RWPE1 (cell line): ENCODE measurements around the gene CEP170B.

ENCODE experiments used
- CTCF ChIA-PET: fragments of 350-600 bp; sonication (Branson Sonifier 250); formaldehyde crosslinking; extraction: SDS; loops from one replicate; lab custom pipeline; 2021; lab: Yijun Ruan, JAX
- POLR2A ChIA-PET: fragments of 400-600 bp; formaldehyde crosslinking; extraction: SDS; loops from one replicate; lab custom pipeline; 2020; ENCODE audit warnings: antibody characterized with exemption; ENCODE audit not compliant: low non-redundant PET; lab: Yijun Ruan, JAX
- DNase-seq: peaks from one replicate; pipeline ENCODE4 v3.0.0; 2012; ENCODE audit warnings: low spot score
- H3K27ac ChIP-seq: fragments of 450-650 bp; 2 replicates; pipeline ENCODE4 v1.5.1; 2017
- TF ChIP-seq, protein P1 (sequence below): fragments of 450-650 bp; conservative IDR thresholded peaks from 2 replicates; pipeline ENCODE4 v1.5.1; 2017; ENCODE audit warnings: low read depth, mild to moderate bottlenecking

Gene CEP170B

DNA sequence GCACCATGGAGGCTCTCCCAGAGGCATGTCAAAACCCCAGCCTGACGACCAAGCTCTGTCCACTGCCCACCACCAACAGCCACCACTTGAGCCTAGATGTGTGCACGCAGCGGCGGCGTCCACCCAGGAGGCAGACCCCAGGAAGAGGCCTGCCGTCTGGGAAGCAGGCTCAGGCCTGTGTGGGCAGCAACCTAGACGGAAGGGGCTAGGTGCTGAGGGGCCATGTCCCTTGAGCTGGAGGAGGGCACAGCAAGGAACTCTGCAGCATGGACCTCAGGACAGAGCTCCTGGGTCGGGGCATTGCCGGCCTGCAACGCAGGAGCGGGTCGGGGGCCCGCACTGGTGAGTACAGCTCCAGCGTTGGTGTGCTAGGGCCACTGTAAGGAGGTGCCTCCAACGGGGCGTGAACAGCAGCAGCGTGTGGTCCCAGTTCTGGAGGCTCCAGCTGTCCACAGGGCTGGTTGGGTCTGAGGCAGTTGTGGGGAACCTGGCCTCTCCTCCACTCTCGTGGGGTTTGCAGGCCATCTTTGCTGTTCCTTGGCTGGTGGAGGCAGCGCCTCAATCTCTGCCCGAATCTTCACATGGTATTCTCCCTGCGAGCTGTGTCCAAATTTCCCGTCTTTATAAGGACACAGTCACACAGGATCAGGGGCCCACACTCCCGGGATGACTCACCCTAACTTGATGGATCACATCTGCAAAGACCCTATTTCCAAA is 43.7 kb upstream of the CEP170B start:
- no peak for DNase-seq
- ChIA-PET POLR2A (no interaction called here), CTCF (interaction anchor here (0.5 to 3.2 kb wide), 7 partner anchors 19 to 659 kb away, joined by 3 to 28 read pairs (median 3); no protein-coding TSS in a partner anchor)
- peak overlapping the region; percentile 60 for H3K27ac ChIP-seq
- TF ChIP-seq, protein P1, sequence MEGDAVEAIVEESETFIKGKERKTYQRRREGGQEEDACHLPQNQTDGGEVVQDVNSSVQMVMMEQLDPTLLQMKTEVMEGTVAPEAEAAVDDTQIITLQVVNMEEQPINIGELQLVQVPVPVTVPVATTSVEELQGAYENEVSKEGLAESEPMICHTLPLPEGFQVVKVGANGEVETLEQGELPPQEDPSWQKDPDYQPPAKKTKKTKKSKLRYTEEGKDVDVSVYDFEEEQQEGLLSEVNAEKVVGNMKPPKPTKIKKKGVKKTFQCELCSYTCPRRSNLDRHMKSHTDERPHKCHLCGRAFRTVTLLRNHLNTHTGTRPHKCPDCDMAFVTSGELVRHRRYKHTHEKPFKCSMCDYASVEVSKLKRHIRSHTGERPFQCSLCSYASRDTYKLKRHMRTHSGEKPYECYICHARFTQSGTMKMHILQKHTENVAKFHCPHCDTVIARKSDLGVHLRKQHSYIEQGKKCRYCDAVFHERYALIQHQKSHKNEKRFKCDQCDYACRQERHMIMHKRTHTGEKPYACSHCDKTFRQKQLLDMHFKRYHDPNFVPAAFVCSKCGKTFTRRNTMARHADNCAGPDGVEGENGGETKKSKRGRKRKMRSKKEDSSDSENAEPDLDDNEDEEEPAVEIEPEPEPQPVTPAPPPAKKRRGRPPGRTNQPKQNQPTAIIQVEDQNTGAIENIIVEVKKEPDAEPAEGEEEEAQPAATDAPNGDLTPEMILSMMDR, result no peak

DNA sequence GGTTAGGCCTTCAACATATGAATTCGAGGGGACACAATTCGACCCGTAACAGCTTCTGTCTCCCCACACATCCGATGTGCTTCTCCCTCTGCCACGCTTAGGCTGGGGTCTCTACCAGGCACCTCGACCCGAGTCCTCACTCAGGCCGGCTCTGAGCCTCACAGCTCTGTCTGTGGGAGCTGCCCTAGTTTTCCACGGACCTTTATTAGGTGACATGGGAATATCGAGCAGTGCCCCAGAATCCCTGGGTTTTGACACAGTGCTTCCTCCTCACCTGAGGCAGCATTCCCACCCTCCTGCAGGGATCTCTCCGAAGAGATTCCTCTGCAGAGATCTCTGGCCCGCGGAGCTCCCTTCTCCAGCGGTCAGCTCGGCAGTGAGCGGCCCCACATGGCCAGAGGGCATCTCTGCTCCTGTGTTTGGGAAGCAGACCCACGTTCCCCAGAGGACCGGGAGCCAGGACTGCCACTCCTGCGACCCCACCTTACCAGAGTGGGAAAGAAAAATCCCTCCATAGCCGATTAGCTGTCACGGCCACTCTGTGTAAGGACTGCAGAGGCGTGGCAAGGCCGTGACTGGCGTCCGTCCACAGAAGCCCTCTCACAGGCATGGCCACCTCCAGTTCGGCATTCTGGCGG is 43.0 kb upstream of the CEP170B start:
- ChIA-PET CTCF (interaction anchor here (1.2 to 3.2 kb wide), 2 partner anchors 34 to 53 kb away, joined by 3 to 28 read pairs; no protein-coding TSS in a partner anchor), POLR2A (no interaction called here)
- no peak for DNase-seq
- peak overlapping the region; percentile 60; the same call in 1 of the 2 replicates for H3K27ac ChIP-seq
- TF ChIP-seq, protein P1, result no peak

DNA sequence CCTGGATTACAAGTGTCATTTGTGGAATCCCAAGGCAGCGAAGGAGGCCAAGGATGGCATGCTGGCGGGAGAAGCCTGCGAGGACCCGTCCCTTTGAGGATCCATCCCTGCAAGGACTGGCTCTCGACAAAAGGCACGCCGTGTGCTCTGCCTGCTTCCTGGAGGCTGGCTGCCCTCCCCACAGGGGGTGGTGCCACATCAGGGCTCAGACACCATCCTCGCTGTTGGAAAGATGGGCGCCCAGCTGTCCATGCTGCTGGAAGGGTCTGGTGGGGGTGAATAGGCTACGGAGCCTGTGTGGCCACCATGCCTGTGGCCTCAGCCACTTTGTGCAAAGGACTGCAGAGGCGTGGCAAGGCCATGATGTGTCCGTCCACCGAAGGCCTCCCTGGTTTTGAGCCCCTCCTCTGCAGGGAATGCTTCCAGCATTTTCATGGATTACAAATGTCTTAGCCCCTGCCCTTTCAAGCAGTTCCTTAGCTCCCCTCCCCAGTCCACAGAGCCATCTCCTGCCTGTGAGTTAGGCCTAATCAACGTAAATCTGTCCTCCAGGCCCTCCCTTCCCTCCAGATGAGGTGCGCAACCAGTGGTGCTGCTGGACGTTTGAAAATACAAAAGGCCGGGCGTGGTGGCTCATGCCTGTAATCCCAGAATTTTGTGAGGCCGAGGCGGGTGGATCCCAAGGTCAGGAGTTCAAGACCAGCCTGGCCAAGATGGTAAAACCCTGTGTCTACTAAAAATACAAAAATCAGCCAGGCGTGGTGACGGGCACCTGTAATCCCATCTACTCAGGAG is 42.0 kb upstream of the CEP170B start:
- CTCF ChIA-PET, result interaction anchor here (3.2 kb wide), 1 partner anchor 54 kb away, joined by 28 read pairs; no protein-coding TSS in a partner anchor
- no peak overlapping the region for H3K27ac ChIP-seq
- no peak for DNase-seq
- POLR2A ChIA-PET, result no interaction called here
- TF ChIP-seq, protein P1, result no peak

DNA sequence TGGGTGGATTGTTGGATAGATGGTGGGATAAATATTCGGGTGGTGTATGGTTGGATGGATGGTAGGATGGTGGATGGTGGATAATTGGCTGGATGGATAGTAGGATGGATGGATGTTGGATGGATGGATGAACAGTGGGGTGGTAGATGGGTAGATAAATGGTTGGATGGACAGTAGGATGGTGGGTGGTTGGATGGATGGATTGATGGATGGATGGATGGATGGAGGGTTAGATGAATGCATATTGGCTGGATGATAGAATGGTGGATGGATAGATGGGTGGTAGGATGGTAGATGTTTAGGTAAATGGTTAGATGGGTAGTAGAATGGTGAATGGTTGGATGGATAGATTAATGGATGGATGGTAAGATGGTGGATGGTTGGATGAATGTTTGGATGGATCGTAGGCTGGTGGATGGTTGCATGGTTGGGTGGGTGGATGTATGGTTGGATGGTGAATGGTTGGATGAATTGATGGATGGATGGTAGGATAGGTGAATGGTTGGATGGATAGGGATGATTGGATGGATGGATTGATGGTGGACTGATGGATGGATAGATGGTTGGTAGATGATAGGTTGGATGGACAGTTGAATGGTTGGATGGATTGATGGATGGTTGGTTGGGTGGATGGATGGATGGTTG is 40.6 kb upstream of the CEP170B start:
- no peak for DNase-seq
- TF ChIP-seq, protein P1, result no peak
- CTCF ChIA-PET, result interaction anchor here (2.0 kb wide), 1 partner anchor 56 kb away, joined by 25 read pairs; no protein-coding TSS in a partner anchor
- H3K27ac ChIP-seq, result no peak overlapping the region
- POLR2A ChIA-PET, result no interaction called here

DNA sequence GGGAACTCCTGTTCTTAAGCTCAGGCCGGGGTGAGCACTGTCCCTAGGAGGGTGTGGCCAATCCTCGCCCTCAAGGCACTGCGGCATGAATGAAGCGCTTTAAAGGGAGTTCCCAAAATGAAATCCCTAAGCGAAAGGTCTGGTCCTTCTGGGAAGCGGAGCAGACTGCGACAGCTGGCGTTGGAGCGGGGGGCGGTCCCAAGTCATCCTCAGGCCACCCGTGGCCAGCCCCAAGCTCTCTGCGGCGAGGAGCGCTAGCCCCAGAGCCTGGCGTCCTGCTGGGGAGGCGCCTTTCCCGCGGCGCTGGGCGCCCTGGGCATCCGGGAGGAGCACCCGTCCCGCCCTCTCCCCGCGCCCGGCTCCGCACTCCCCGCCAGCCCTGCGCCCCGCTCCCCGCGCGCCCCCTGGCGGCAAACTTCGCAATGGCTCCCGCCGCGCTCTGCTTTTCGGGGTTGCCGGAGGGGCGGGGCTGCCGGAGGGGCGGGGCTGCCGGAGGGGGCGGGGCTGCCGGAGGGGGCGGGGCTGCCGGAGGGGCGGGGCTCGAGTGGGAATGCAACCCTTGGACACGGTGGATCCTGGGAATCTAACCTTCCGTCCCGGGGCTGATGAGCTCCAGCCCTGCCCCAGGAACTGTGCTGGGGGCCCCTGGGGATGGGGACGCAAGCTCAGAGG is 38.7 kb upstream of the CEP170B start:
- peak overlapping the region; percentile 75 for H3K27ac ChIP-seq
- POLR2A ChIA-PET, result interaction anchor here (0.8 kb wide), 1 partner anchor 32 kb away, joined by 4 read pairs; no protein-coding TSS in a partner anchor
- CTCF ChIA-PET, result interaction anchor here (0.6 to 2.0 kb wide), 14 partner anchors 9 to 87 kb away, joined by 3 to 25 read pairs (median 4); partner anchors contain the start of gene ZBTB42
- TF ChIP-seq, protein P1, result peak; percentile 89
- DNase-seq, result peak; percentile 93
